HG02981 (cell line): Measurements from ENCODE around the gene AMIGO2.
"Not testable (repeated sequence)": the region's sequence is repeated elsewhere in the genome, so short reads cannot be mapped to it uniquely, and the experiment has no call there.

Source experiments
- ATAC-seq: cut with Tn5 transposase; IDR thresholded peaks from one replicate; pipeline ENCODE4 v1.9.1; 2021; ENCODE audit warnings: mild to moderate bottlenecking, moderate library complexity; ENCODE audit not compliant: unreplicated experiment

Gene AMIGO2, protein sequence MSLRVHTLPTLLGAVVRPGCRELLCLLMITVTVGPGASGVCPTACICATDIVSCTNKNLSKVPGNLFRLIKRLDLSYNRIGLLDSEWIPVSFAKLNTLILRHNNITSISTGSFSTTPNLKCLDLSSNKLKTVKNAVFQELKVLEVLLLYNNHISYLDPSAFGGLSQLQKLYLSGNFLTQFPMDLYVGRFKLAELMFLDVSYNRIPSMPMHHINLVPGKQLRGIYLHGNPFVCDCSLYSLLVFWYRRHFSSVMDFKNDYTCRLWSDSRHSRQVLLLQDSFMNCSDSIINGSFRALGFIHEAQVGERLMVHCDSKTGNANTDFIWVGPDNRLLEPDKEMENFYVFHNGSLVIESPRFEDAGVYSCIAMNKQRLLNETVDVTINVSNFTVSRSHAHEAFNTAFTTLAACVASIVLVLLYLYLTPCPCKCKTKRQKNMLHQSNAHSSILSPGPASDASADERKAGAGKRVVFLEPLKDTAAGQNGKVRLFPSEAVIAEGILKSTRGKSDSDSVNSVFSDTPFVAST

GRCh38 chr12:47079468-47079980 lies at the start of gene AMIGO2, which contains the start of gene PCED1B:
Gene AMIGO2 (minus strand): TSS chr12:47079959. CDS start chr12:47079002, 957 bp downstream.
Gene PCED1B (plus strand): TSS chr12:47079621. CDS start chr12:47235064, 155,443 bp downstream.
- peak; percentile 64 for ATAC-seq

GRCh38 chr12:47126246-47126645 lies 46.5 kb upstream of the AMIGO2 start:
- ATAC-seq, result no peak

- ATAC-seq, result no peak
Observed at GRCh38 chr12:47124451-47124850, 44.7 kb upstream of the AMIGO2 start.

GRCh38 chr12:47123730-47124129 lies 44.0 kb upstream of the AMIGO2 start:
- ATAC-seq, result no peak

DNA sequence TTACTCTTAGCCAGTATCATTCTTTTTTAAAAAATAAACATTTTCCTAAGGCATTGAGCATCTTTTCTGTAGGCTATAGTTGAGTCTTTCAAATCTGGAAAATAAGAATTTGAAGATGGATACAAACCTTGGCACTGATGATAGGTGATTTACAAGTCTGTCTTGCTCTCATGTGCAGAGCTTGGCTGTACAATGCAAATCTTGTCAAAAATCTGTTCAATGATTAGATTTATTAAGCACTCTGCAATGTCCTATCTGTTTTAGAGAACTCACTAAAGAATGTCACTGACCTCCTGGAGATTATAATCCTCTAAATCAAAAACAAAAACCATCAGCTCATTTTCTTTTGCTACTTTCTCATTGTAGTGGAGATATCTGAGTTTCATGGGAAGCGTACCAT lies 42.8 kb upstream of the AMIGO2 start:
- ATAC-seq, result no peak

DNA sequence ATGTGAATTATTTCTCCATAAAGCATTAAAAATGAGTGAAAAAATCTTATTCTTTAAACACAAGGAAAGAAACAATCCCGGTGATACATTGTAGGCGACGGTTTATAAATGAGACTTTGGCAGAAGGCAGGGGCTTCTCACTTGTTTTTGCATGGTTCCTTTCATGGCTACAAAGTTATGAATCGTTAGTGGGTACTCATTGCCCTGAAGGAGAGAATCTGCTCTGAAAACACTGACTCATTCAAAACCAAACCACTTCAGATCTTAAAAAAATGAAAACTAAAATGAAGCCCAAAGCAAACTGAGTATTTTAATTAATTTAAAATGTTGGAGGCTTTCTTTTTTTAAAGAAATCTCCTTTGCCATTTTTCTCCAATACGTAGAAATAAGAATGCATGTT lies 41.4 kb upstream of the AMIGO2 start:
- ATAC-seq, result no peak

DNA sequence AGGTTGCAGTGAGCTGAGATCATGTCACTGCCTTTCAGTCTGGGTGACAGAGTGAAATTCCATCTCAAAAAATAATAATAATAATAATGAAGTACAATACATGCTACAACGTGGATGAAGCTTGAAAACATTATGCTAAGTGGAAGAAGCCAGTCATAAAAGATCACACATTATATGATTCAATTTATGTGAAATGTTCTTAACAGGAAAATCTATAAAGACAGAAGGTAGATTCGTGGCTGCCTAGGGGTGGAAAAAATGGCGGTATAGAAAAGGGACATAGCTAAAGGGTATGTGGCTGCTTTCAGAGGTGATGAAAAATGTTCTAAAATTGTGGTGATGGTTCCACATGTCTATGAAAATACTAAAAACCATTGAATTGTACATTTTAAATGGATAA lies 41.0 kb upstream of the AMIGO2 start:
- ATAC-seq, result no peak

DNA sequence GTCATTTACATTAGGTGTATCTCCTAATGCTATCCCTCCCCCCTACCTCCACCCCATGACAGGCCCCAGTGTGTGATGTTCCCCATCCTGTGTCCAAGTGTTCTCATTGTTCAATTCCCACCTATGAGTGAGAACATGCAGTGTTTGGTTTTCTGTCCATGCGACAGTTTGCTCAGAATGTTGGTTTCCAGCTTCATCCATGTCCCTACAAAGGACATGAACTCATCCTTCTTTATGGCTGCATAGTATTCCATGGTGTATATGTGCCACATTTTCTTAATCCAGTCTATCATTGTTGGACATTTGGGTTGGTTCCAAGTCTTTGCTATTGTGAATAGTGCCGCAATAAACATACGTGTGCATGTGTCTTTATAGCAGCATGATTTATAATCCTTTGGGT lies 37.5 kb upstream of the AMIGO2 start:
- ATAC-seq, result not testable (repeated sequence)

GRCh38 chr12:47114481-47114892 lies 34.7 kb upstream of the AMIGO2 start:
- no peak for ATAC-seq

DNA sequence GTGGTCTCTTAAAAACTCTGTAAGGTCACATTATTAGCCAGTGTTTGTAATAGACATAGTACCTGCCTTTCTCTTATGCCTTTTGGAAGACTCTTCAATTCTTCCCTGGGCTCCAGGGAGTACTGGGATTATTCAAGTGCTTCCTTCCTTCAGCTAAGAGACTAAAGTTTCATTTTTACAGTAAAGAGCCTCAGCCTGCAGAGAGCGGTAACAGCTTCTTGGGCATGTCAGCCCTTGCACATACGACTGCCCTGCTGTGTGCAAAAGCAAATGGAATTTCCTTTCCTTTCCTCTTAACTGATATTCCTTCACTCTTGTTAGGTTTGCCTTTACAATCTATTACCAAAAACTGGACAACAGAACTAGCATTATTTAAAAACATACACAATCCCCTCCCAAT lies 32.9 kb upstream of the AMIGO2 start:
- ATAC-seq, result no peak

GRCh38 chr12:47111854-47112253 lies 32.1 kb upstream of the AMIGO2 start:
- ATAC-seq, result no peak

GRCh38 chr12:47111392-47111778 lies 31.6 kb upstream of the AMIGO2 start:
- no peak for ATAC-seq

DNA sequence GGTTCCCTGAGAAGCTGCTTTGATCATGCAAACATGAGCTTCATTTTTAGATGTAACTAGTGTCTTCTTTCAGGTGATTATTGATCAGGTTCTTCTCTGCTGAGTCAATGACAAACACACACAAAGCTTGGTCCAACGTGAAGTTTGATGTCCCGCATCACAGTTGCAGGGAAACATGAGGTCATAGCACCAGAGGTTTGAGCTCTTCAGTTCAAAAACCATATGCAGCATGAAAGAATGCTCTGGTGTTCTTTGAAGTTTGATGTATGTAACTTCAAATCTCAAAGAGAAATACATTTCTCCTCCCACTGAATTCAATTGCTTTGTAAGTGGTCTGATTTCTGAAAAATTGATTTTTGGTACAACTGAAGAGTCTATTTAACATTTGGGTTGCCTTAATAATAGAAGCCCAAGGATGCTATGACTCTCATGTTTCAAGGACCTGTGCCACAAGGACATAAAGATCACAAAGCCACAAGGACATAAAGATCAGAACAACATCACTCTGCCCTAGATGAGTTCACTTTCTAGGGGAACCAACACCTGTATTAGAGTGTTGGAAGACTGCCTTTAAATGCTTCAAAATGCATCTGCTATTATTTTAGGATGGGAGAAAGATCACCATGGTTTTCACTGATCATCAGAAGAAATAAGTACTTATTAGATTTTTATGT lies 31.1 kb upstream of the AMIGO2 start:
- ATAC-seq, result no peak

DNA sequence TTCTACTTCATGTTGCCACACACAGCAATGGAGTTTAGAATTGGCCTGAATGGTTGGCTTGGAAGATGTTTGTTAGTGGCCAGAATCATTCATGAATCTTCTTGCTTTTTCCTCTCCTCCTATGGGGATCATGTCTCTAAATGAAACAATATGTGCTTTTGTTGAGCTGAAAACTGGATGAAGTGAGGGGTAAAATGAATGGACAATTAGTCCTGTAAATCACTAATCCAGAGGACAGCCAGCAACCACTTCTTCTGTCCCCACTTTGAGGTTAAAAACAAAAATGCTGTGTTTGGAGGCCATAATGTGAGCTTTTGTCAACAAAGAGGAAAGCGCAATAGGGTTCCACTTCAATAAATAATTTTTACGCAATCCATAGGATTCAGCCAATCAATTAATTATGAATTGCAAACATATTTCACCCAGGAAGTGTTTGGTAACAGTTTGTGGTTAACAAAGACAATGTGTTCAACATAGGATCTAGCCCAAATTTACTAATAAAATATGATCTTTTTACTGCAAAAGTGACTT lies 30.3 kb upstream of the AMIGO2 start:
- ATAC-seq, result no peak

DNA sequence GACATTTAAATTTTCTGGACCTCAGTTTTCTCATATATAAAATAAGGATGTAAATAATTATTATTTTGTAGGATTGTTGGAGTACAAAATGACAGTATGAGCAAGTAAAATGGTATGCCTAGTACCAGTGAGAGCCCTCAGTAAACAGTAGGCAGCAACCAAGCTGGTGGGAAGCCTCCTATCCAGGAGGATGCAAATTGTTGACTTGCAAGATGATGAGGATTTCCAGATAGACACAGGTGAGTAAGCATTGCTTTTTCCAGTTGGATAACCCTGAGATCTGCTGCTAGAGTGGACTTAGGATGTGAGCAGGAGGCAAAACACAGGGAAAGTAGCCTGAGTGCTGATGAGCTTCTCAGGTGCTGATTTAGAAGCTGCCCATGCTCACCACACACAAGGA lies 28.2 kb upstream of the AMIGO2 start:
- no peak for ATAC-seq

GRCh38 chr12:47107446-47107845 lies 27.7 kb upstream of the AMIGO2 start:
- no peak for ATAC-seq

- no peak for ATAC-seq
Observed at GRCh38 chr12:47105914-47106674, 26.3 kb upstream of the AMIGO2 start.

GRCh38 chr12:47102845-47103651 lies 23.3 kb upstream of the AMIGO2 start:
- no peak for ATAC-seq

- ATAC-seq, result no peak
Observed at GRCh38 chr12:47102406-47102805, 22.6 kb upstream of the AMIGO2 start.

DNA sequence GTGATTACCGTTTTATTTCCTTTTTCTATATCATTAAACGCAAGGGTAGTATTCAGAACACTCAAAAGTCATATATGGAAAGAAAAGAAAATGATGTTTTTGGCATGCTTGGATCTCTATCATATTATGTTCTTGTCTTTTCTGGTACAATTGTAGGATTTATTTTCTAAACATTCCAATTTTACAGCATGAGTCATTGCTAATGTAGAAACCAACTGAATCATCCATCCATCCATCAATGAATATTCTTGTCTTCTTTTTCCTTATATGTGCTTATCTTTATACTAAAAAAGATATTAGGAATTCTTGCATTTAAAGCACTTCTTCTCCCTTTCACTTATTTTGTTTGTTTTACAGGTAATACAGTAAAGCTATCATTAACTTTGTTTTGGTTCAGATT lies 20.4 kb upstream of the AMIGO2 start:
- ATAC-seq, result no peak
